Lower leg skin (tissue), 3 donors: ENCODE results near the gene PKM.

Source experiments
- POLR2A ChIP-seq, 2 donors: fragments of 450-650 bp; IDR thresholded peaks; one replicate each; pipeline ENCODE4 v1.6.1; 2016 to 2017; ENCODE audit warnings: antibody characterized with exemption in 2 of 2, mild to moderate bottlenecking in 1 of 2, moderate library complexity in 1 of 2
- TF ChIP-seq, protein P1 (sequence below), 3 donors: fragments of 450-650 bp; IDR thresholded peaks; one replicate each; pipeline ENCODE4 v1.5.1; 2016; ENCODE audit warnings: antibody characterized with exemption in 3 of 3, mild to moderate bottlenecking in 3 of 3, moderate library complexity in 2 of 3

DNA sequence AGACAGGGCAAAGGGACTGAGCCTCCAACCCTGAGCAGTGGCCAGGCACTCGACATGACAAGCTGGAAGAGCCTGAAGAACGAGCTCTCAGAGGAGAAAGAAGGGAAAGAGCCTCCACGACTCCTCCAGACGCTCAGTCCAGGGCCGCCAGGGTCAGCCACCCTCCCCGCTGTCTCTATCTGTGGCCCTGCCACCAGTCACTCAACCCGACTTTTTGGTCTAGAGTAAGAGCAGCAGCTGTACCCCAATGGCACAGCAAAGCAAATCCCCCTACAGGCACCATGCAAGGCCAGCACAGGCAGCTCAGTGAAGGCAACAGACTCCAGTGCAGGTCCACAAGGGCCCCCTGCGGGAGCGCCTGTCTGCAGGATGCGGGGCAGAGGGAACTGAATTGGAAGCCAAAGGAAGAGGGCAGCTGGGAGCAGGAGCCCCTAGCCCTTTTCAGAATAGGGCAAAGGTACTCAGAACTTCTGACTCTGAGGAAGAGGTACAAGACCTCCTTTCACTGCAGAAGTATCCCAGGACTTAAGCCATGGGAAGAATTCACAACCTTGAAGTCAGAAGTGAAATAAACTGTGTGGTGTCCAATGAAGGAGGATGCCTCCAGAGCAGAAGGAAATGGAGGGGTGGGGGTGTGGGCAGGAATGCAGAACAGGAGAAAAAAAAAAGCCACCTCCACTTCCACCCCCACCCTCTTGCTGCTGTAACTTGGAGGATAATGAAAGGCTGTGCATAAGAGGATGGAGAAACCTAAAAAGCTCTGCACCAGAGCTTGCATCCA, 24.9 kb downstream of the PKM start:
- TF ChIP-seq POLR2A (IDR thresholded peaks at IDR 0.05): no peak
- TF ChIP-seq, protein P1, sequence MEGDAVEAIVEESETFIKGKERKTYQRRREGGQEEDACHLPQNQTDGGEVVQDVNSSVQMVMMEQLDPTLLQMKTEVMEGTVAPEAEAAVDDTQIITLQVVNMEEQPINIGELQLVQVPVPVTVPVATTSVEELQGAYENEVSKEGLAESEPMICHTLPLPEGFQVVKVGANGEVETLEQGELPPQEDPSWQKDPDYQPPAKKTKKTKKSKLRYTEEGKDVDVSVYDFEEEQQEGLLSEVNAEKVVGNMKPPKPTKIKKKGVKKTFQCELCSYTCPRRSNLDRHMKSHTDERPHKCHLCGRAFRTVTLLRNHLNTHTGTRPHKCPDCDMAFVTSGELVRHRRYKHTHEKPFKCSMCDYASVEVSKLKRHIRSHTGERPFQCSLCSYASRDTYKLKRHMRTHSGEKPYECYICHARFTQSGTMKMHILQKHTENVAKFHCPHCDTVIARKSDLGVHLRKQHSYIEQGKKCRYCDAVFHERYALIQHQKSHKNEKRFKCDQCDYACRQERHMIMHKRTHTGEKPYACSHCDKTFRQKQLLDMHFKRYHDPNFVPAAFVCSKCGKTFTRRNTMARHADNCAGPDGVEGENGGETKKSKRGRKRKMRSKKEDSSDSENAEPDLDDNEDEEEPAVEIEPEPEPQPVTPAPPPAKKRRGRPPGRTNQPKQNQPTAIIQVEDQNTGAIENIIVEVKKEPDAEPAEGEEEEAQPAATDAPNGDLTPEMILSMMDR (IDR thresholded peaks at IDR 0.05): no peak
